Transverse colon (tissue), 4 donors: ENCODE measurements around the gene GLB1L2.

Experiments
- EP300 ChIP-seq: sonication (generic); formaldehyde crosslinking; IDR thresholded peaks from one replicate; pipeline ENCODE4 v1.6.1; 2017; ENCODE audit warnings: antibody characterized with exemption, low read depth
- POLR2A ChIP-seq: fragments of 450-650 bp; IDR thresholded peaks from one replicate; pipeline ENCODE4 v1.6.1; 2016; ENCODE audit warnings: antibody characterized with exemption, mild to moderate bottlenecking, moderate library complexity
- POLR2AphosphoS5 ChIP-seq, 3 donors: sonication (generic); formaldehyde crosslinking; IDR thresholded peaks; one replicate each; pipeline ENCODE4 v1.6.1; 2016; ENCODE audit warnings: antibody characterized with exemption in 3 of 3
- TF ChIP-seq, protein P1 (sequence below), 5 experiments: fragments of 200-600 bp in 3 of 5; fragments of 450-650 bp in 2 of 5; sonication (generic) in 3 of 5; IDR thresholded peaks; 1 replicate in 2 of 5; 2 replicates in 3 of 5; pipeline ENCODE4 v1.5.1; 2016 to 2017; ENCODE audit warnings: antibody characterized with exemption in 5 of 5, inconsistent platforms in 3 of 5, mild to moderate bottlenecking in 2 of 5, moderate library complexity in 1 of 5

- TF ChIP-seq, protein P1, sequence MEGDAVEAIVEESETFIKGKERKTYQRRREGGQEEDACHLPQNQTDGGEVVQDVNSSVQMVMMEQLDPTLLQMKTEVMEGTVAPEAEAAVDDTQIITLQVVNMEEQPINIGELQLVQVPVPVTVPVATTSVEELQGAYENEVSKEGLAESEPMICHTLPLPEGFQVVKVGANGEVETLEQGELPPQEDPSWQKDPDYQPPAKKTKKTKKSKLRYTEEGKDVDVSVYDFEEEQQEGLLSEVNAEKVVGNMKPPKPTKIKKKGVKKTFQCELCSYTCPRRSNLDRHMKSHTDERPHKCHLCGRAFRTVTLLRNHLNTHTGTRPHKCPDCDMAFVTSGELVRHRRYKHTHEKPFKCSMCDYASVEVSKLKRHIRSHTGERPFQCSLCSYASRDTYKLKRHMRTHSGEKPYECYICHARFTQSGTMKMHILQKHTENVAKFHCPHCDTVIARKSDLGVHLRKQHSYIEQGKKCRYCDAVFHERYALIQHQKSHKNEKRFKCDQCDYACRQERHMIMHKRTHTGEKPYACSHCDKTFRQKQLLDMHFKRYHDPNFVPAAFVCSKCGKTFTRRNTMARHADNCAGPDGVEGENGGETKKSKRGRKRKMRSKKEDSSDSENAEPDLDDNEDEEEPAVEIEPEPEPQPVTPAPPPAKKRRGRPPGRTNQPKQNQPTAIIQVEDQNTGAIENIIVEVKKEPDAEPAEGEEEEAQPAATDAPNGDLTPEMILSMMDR (IDR thresholded peaks at IDR 0.05) = no peak
- no peak for TF ChIP-seq EP300
- no peak for TF ChIP-seq POLR2AphosphoS5 (IDR thresholded peaks at IDR 0.05)
- TF ChIP-seq POLR2A = no peak
Measured at GRCh38 chr11:134417871-134418840, 86.4 kb downstream of the GLB1L2 start.
